Ovary (tissue), 3 donors: ENCODE data around the gene COL18A1.

ENCODE experiments used
- CTCF ChIP-seq, 3 donors: fragments of 450-650 bp in 2 of 3; fragments of 200-600 bp in 1 of 3; IDR thresholded peaks; one replicate each; pipeline versions ENCODE4 v1.5.1 to v1.8.0; 2016 to 2022; ENCODE audit warnings: antibody characterized with exemption in 3 of 3, mild to moderate bottlenecking in 1 of 3
- EP300 ChIP-seq: sonication (generic); formaldehyde crosslinking; IDR thresholded peaks from one replicate; pipeline ENCODE4 v1.6.1; 2017; ENCODE audit warnings: antibody characterized with exemption
- POLR2A ChIP-seq: fragments of 450-650 bp; IDR thresholded peaks from one replicate; pipeline ENCODE4 v1.6.1; 2017; ENCODE audit warnings: antibody characterized with exemption, mild to moderate bottlenecking, moderate library complexity
- donor health status: DM: no; HTN: no; CAD: no.

- TF ChIP-seq POLR2A (no peak), CTCF (IDR thresholded peaks at IDR 0.05) (no peak), EP300 (no peak)
Measured at GRCh38 chr21:45541221-45542039, 136.5 kb downstream of the COL18A1 start.
